Measurements from ENCODE around the gene PHF10.

Gene PHF10

GRCh38 chr6:169677096-169677495 lies 47.2 kb downstream of the PHF10 start:
- no peak for DNase-seq (ENCODE audit: low read depth in 2 of 2)

- DNase-seq (ENCODE audit: low read depth in 2 of 2), result no peak
These were observed 49.3 kb downstream of the PHF10 start for GRCh38 chr6:169675011-169675410.

GRCh38 chr6:169671563-169671962 lies 52.7 kb downstream of the PHF10 start:
- no peak for DNase-seq (ENCODE audit: low read depth in 2 of 2)

- no peak for DNase-seq (ENCODE audit: low read depth in 2 of 2)
These were observed 54.4 kb downstream of the PHF10 start for GRCh38 chr6:169669889-169670288.

- DNase-seq (ENCODE audit: low read depth in 2 of 2), result no peak
These were observed 55.2 kb downstream of the PHF10 start for GRCh38 chr6:169669147-169669546.

- DNase-seq (ENCODE audit: low read depth in 2 of 2), result no peak
These were observed 56.0 kb downstream of the PHF10 start for GRCh38 chr6:169668203-169668847.

- DNase-seq (ENCODE audit: low read depth in 2 of 2), result no peak
These were observed 56.6 kb downstream of the PHF10 start for GRCh38 chr6:169667716-169668115.

GRCh38 chr6:169666441-169666840 lies 57.9 kb downstream of the PHF10 start:
- no peak for DNase-seq (ENCODE audit: low read depth in 2 of 2)

- no peak for DNase-seq (ENCODE audit: low read depth in 2 of 2)
These were observed 59.0 kb downstream of the PHF10 start for GRCh38 chr6:169665289-169665688.

GRCh38 chr6:169664227-169664626 lies 60.1 kb downstream of the PHF10 start:
- no peak for DNase-seq (ENCODE audit: low read depth in 2 of 2)

GRCh38 chr6:169663468-169663867 lies 60.8 kb downstream of the PHF10 start:
- DNase-seq (ENCODE audit: low read depth in 2 of 2), result no peak

GRCh38 chr6:169661391-169661756 lies 62.9 kb downstream of the PHF10 start:
- DNase-seq (ENCODE audit: low read depth in 2 of 2), result no peak

- DNase-seq (ENCODE audit: low read depth in 2 of 2), result no peak
These were observed 63.4 kb downstream of the PHF10 start for GRCh38 chr6:169660751-169661390.

- DNase-seq (ENCODE audit: low read depth in 2 of 2), result no peak
These were observed 64.3 kb downstream of the PHF10 start for GRCh38 chr6:169659820-169660610.

GRCh38 chr6:169657284-169657610 lies 67.1 kb downstream of the PHF10 start:
- DNase-seq (ENCODE audit: low read depth in 2 of 2), result no peak

GRCh38 chr6:169656546-169657283 lies 67.6 kb downstream of the PHF10 start:
- no peak for DNase-seq (ENCODE audit: low read depth in 2 of 2)

GRCh38 chr6:169654598-169655391 lies 69.5 kb downstream of the PHF10 start:
- peak; percentile 33 to 39 for DNase-seq (ENCODE audit: low read depth in 2 of 2)

All from stimulated activated CD8-positive, alpha-beta memory T cell treated with anti-CD3 and anti-CD28 coated beads, Interleukin-2, amount 100 ng/mL, for 48 hours (primary cell).